CD4-positive, alpha-beta T cell treated with Interleukin-15 for 4 hours (primary cell): ENCODE measurements around the gene SRGAP2C.
"Not testable (repeated sequence)": the region's sequence is repeated elsewhere in the genome, so short reads cannot be mapped to it uniquely, and the experiment has no call there.

Source experiments
- DNase-seq: peaks from one replicate; pipeline ENCODE4 v3.0.0-alpha.2; 2020; ENCODE audit warnings: low spot score

The SRGAP2C gene

GRCh38 chr1:121337958-121338357 is 153.2 kb downstream of the SRGAP2C start:
- not testable (repeated sequence) for DNase-seq

GRCh38 chr1:121339611-121340010 is 154.8 kb downstream of the SRGAP2C start:
- not testable (repeated sequence) for DNase-seq

GRCh38 chr1:121343311-121343906 is 158.6 kb downstream of the SRGAP2C start:
- DNase-seq: not testable (repeated sequence)

- not testable (repeated sequence) for DNase-seq
Measured at GRCh38 chr1:121344355-121344754, 159.6 kb downstream of the SRGAP2C start.

- DNase-seq: not testable (repeated sequence)
Measured at GRCh38 chr1:121346654-121347053, 161.9 kb downstream of the SRGAP2C start.

- DNase-seq: not testable (repeated sequence)
Measured at GRCh38 chr1:121347476-121347875, 162.7 kb downstream of the SRGAP2C start.

GRCh38 chr1:121348115-121348514 is 163.3 kb downstream of the SRGAP2C start:
- not testable (repeated sequence) for DNase-seq

- DNase-seq: not testable (repeated sequence)
Measured at GRCh38 chr1:121349332-121349967, 164.7 kb downstream of the SRGAP2C start.

GRCh38 chr1:121355711-121356420 is 171.1 kb downstream of the SRGAP2C start:
- DNase-seq: not testable (repeated sequence)

GRCh38 chr1:121356819-121357218 is 172.0 kb downstream of the SRGAP2C start:
- not testable (repeated sequence) for DNase-seq

GRCh38 chr1:121360531-121360930 is 175.8 kb downstream of the SRGAP2C start:
- not testable (repeated sequence) for DNase-seq

- not testable (repeated sequence) for DNase-seq
Measured at GRCh38 chr1:121361451-121362233, 176.9 kb downstream of the SRGAP2C start.

- not testable (repeated sequence) for DNase-seq
Measured at GRCh38 chr1:121362234-121362883, 177.6 kb downstream of the SRGAP2C start.

- DNase-seq: not testable (repeated sequence)
Measured at GRCh38 chr1:121365316-121365715, 180.5 kb downstream of the SRGAP2C start.

- peak; percentile 46 for DNase-seq
Measured at GRCh38 chr1:121365723-121366122, 180.9 kb downstream of the SRGAP2C start.

GRCh38 chr1:121366171-121366570 is 181.4 kb downstream of the SRGAP2C start:
- DNase-seq: not testable (repeated sequence)

- not testable (repeated sequence) for DNase-seq
Measured at GRCh38 chr1:121368910-121369309, 184.1 kb downstream of the SRGAP2C start.

- DNase-seq: not testable (repeated sequence)
Measured at GRCh38 chr1:121369959-121370358, 185.2 kb downstream of the SRGAP2C start.

- DNase-seq: not testable (repeated sequence)
Measured at GRCh38 chr1:121374851-121375367, 190.1 kb downstream of the SRGAP2C start.

GRCh38 chr1:121376986-121377385 is 192.2 kb downstream of the SRGAP2C start:
- DNase-seq: not testable (repeated sequence)

GRCh38 chr1:121378757-121379156 is 194.0 kb downstream of the SRGAP2C start:
- not testable (repeated sequence) for DNase-seq
